Lung (tissue), 12 donors: ENCODE measurements around the gene RBFOX2. TPM values are rescaled to one million over a fixed set of nuclear protein-coding genes. Genes with fewer than 3 reads are reported as not detected.

Experiments used
- ATAC-seq: fragments of 200-7000 bp; cut with Tn5 transposase; one replicate; pipeline ENCODE4 v1.9.1; 2020; ENCODE audit warnings: moderate number of reproducible peaks; ENCODE audit not compliant: insufficient read depth, low FRiP score
- DNase-seq, 3 donors: peaks; one replicate each; pipeline ENCODE4 v3.0.0-alpha.2; 2013 to 2017
- H3K27ac ChIP-seq, 2 donors: one replicate each; pipeline ENCODE4 v1.5.1; 2013; ENCODE audit warnings: mild to moderate bottlenecking in 2 of 2, moderate library complexity in 2 of 2, control low read depth in 1 of 2, inconsistent platforms in 1 of 2, low read depth in 1 of 2, low read length in 1 of 2
- H3K27me3 ChIP-seq, 3 donors: one replicate each; pipeline ENCODE4 v1.5.1; 2013; ENCODE audit warnings: low read length in 2 of 3; ENCODE audit not compliant: control insufficient read depth in 3 of 3, insufficient read depth in 3 of 3
- H3K36me3 ChIP-seq, 4 donors: one replicate each; pipeline ENCODE4 v1.5.1; 2013; ENCODE audit warnings: low read length in 4 of 4, mild to moderate bottlenecking in 1 of 4, moderate library complexity in 1 of 4; ENCODE audit not compliant: control insufficient read depth in 4 of 4, insufficient read depth in 4 of 4
- H3K4me1 ChIP-seq, 5 donors: one replicate each; pipeline ENCODE4 v1.5.1; 2013; ENCODE audit warnings: low read length in 5 of 5, mild to moderate bottlenecking in 2 of 5, moderate library complexity in 1 of 5; ENCODE audit not compliant: control insufficient read depth in 5 of 5, insufficient read depth in 5 of 5
- H3K4me3 ChIP-seq: one replicate; pipeline ENCODE4 v1.5.1; 2013; ENCODE audit warnings: mild to moderate bottlenecking, control low read depth, moderate library complexity
- H3K9ac ChIP-seq, 2 donors: one replicate each; pipeline ENCODE4 v1.5.1; 2013; ENCODE audit warnings: low read length in 2 of 2, control low read depth in 1 of 2; ENCODE audit not compliant: insufficient read depth in 1 of 2
- H3K9me3 ChIP-seq, 4 donors: one replicate each; pipeline ENCODE4 v1.5.1; 2013; ENCODE audit warnings: low read length in 3 of 4, mild to moderate bottlenecking in 1 of 4, moderate library complexity in 1 of 4; ENCODE audit not compliant: control insufficient read depth in 4 of 4, insufficient read depth in 3 of 4
- CTCF ChIP-seq: IDR thresholded peaks from 2 replicates; pipeline ENCODE4 v1.5.1; 2012; ENCODE audit warnings: mild to moderate bottlenecking; ENCODE audit errors: control extremely low read depth, extremely low read depth
- WGBS, 2 donors: extraction: QIAGEN DNeasy Blood & Tissue Kit; methylation state at CpG; one replicate each; pipeline ENCODE4 v1.1.7; 2013; 5-methylcytosine and 5-hydroxymethylcytosine counted together
- polyA plus RNA-seq, 2 donors: library from polyadenylated mRNA; stranded (reverse); fragments of 200-250 nt; gene quantifications; one replicate each; pipeline ENCODE4 v1.2.1, GENCODE V29; 2013
- total RNA-seq, 2 donors: library from RNA; depleted of rRNA in 1 of 2; stranded (reverse); fragments of >200 nt in 1 of 2; gene quantifications; one replicate each; pipeline ENCODE4 v1.2.1, GENCODE V29; 2014 to 2021
- donor health status: control.
- donor health status: control.
- donor health status: Bipolar disorder and iron deficiency.
- donor health status: healthy.
- donor health status: DM: yes; HTN: yes; CAD: no.

Gene RBFOX2
- total and polyA plus RNA-seq, 4 donors = 16.5 to 195 (median 43.3) TPM

GRCh38 chr22:35978201-35978600 lies 50.4 kb downstream of the RBFOX2 start:
- no peak overlapping the region for H3K27ac ChIP-seq
- H3K4me3 ChIP-seq = no peak overlapping the region
- no peak overlapping the region for H3K9ac ChIP-seq
- DNase-seq (no peak), ATAC-seq (no peak)
- H3K9me3 ChIP-seq = no peaks in the 10 kb centered on the region
- TF ChIP-seq CTCF = no peak
- peaks cover 8 to 22% (median 12%) of the 10 kb centered on the region in 5 donors for H3K4me1 ChIP-seq
- 93 to 95% methylated on average over 1 of the region's 1 CpG for WGBS, 2 donors
- peaks cover 0 to 2% (median 0%) of the 10 kb centered on the region in 4 donors for H3K36me3 ChIP-seq
- H3K27me3 ChIP-seq = no peaks in the 10 kb centered on the region

GRCh38 chr22:35977136-35977535 lies 51.5 kb downstream of the RBFOX2 start:
- Histone ChIP-seq H3K9me3 (no peaks in the 10 kb centered on the region), H3K9ac (no peak overlapping the region), H3K27me3 (no peaks in the 10 kb centered on the region), H3K27ac (no peak overlapping the region), H3K4me3 (no peak overlapping the region), H3K4me1 (peaks cover 6 to 26% (median 13%) of the 10 kb centered on the region in 5 donors), H3K36me3 (peaks cover 0 to 2% (median 0%) of the 10 kb centered on the region in 4 donors)
- ATAC-seq (peak; percentile 44), DNase-seq (peak in 1 of 3 donors; percentile 64)
- WGBS, 2 donors = 57 to 71% methylated on average over 2 of the region's 2 CpGs
- no peak for TF ChIP-seq CTCF

GRCh38 chr22:35973388-35973787 lies 55.2 kb downstream of the RBFOX2 start:
- Histone ChIP-seq H3K9me3 (no peaks in the 10 kb centered on the region), H3K36me3 (peaks cover 0 to 4% (median 0%) of the 10 kb centered on the region in 4 donors), H3K27me3 (no peaks in the 10 kb centered on the region), H3K9ac (no peak overlapping the region), H3K4me1 (peaks cover 12 to 46% (median 18%) of the 10 kb centered on the region in 5 donors), H3K27ac (peak overlapping the region; percentile 69 to 79), H3K4me3 (no peak overlapping the region)
- DNase-seq (no peak), ATAC-seq (no peak)
- WGBS, 2 donors = 87 to 100% methylated on average over 1 of the region's 1 CpG
- no peak for TF ChIP-seq CTCF

GRCh38 chr22:35972559-35972958 lies 56.1 kb downstream of the RBFOX2 start:
- no peak for ATAC-seq
- TF ChIP-seq CTCF = no peak
- Histone ChIP-seq H3K9me3 (no peaks in the 10 kb centered on the region), H3K4me1 (peaks cover 9 to 46% (median 17%) of the 10 kb centered on the region in 5 donors), H3K4me3 (no peak overlapping the region), H3K36me3 (peaks cover 0 to 4% (median 0%) of the 10 kb centered on the region in 4 donors), H3K27me3 (no peaks in the 10 kb centered on the region), H3K27ac (peak overlapping the region in 1 of 2 donors; percentile 37), H3K9ac (no peak overlapping the region)
- no peak for DNase-seq
- 56 to 61% methylated on average over 1 of the region's 1 CpG for WGBS, 2 donors
